Smooth muscle cell (in vitro differentiated cells): ENCODE results near the gene SCYL1. TPM values are rescaled to one million over a fixed set of nuclear protein-coding genes. Genes with fewer than 3 reads are reported as not detected.
A peak's percentile ranks its signal among the peaks of the same experiment; 100 is the strongest.

Source experiments
- DNase-seq: peaks from one replicate; lab custom pipeline; 2025; ENCODE audit not compliant: unreplicated experiment; lab: John Stamatoyannopoulos, UW
- H2AFZ ChIP-seq: fragments of 200-600 bp; sonication (generic); 2 replicates; pipeline ENCODE4 v1.6.0; 2016; ENCODE audit warnings: antibody characterized with exemption, low read depth, mild to moderate bottlenecking
- H3F3A ChIP-seq: fragments of 200-600 bp; sonication (generic); 2 replicates; pipeline ENCODE4 v1.6.0; 2017; ENCODE audit warnings: antibody characterized with exemption, low read depth
- H3K27ac ChIP-seq: fragments of 200-600 bp; sonication (generic); 2 replicates; pipeline ENCODE4 v1.5.1; 2016; ENCODE audit warnings: low read depth, mild to moderate bottlenecking
- H3K27me3 ChIP-seq: fragments of 200-600 bp; sonication (generic); 2 replicates; pipeline ENCODE4 v1.6.1; 2016; ENCODE audit warnings: low read depth, mild to moderate bottlenecking
- H3K36me3 ChIP-seq: fragments of 200-600 bp; sonication (generic); 2 replicates; pipeline ENCODE4 v1.5.1; 2016; ENCODE audit warnings: low read depth
- H3K4me1 ChIP-seq: fragments of 200-600 bp; sonication (generic); 2 replicates; pipeline ENCODE4 v1.5.1; 2016; ENCODE audit warnings: low read depth
- H3K4me2 ChIP-seq: fragments of 200-600 bp; sonication (generic); 2 replicates; pipeline ENCODE4 v1.6.0; 2016; ENCODE audit warnings: mild to moderate bottlenecking
- H3K4me3 ChIP-seq: fragments of 200-600 bp; sonication (generic); 2 replicates; pipeline ENCODE4 v1.5.1; 2016; ENCODE audit warnings: mild to moderate bottlenecking
- H3K79me2 ChIP-seq: fragments of 200-600 bp; sonication (generic); 2 replicates; pipeline ENCODE4 v1.6.0; 2016; ENCODE audit warnings: low read depth, mild to moderate bottlenecking
- H3K9ac ChIP-seq: fragments of 200-600 bp; sonication (generic); 2 replicates; pipeline ENCODE4 v1.6.0; 2016; ENCODE audit warnings: low read depth
- H3K9me3 ChIP-seq: fragments of 200-600 bp; sonication (generic); replicated peaks from 2 replicates; pipeline ENCODE4 v1.5.1; 2016; ENCODE audit warnings: low read depth
- H4K20me1 ChIP-seq: fragments of 200-600 bp; sonication (generic); 2 replicates; pipeline ENCODE4 v1.6.0; 2016; ENCODE audit warnings: low read depth
- CTCF ChIP-seq: fragments of 200-600 bp; sonication (generic); IDR thresholded peaks from 2 replicates; pipeline ENCODE4 v1.5.1; 2017; ENCODE audit warnings: borderline replicate concordance, mild to moderate bottlenecking, antibody characterized with exemption; ENCODE audit not compliant: insufficient read depth, poor library complexity, severe bottlenecking
- WGBS: methylation state at CpG from one replicate; pipeline ENCODE4 v1.1.7; 2016; ENCODE audit warnings: low lambda C conversion rate; 5-methylcytosine and 5-hydroxymethylcytosine counted together
- polyA plus RNA-seq: library from polyadenylated mRNA; unstranded; fragments of >200 nt; fragmentation: Nextera tagmentation; extraction: Ambion mirVana; gene quantifications from 2 replicates; pipeline ENCODE4 v1.2.1, GENCODE V29; 2016
- total RNA-seq: library from RNA; depleted of rRNA; stranded (reverse); fragments of >200 nt; gene quantifications from 2 replicates; pipeline ENCODE4 v1.2.3, GENCODE V29; 2014

SCYL1 gene
- total and polyA plus RNA-seq, 2 experiments from 2014 or later, result 66.6 to 123 TPM

DNA sequence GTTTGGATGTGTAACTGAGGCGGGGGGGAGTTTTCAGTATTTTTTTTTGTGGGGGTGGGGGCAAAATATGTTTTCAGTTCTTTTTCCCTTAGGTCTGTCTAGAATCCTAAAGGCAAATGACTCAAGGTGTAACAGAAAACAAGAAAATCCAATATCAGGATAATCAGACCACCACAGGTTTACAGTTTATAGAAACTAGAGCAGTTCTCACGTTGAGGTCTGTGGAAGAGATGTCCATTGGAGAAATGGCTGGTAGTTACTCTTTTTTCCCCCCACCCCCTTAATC lies 23.8 kb upstream of the SCYL1 start:
- peak overlapping the region; percentile 97 for H3K27ac ChIP-seq
- H4K20me1 ChIP-seq, result peaks cover 72% of the 10 kb centered on the region
- H3K9me3 ChIP-seq, result no peaks in the 10 kb centered on the region
- no peak for TF ChIP-seq CTCF
- H3K27me3 ChIP-seq, result no peaks in the 10 kb centered on the region
- no peak for DNase-seq
- peaks cover 44% of the 10 kb centered on the region for H3K36me3 ChIP-seq
- peaks cover 14% of the 10 kb centered on the region for H3K4me1 ChIP-seq
- H3K79me2 ChIP-seq, result peaks cover 88% of the 10 kb centered on the region
- 0% methylated on average over 2 of the region's 2 CpGs for whole genome bisulfite sequencing
- H2AFZ ChIP-seq, result no peak overlapping the region
- H3K4me3 ChIP-seq, result peak overlapping the region; percentile 80
- H3F3A ChIP-seq, result peaks cover 73% of the 10 kb centered on the region
- H3K4me2 ChIP-seq, result peak overlapping the region; percentile 94
- H3K9ac ChIP-seq, result peak overlapping the region; percentile 100

DNA sequence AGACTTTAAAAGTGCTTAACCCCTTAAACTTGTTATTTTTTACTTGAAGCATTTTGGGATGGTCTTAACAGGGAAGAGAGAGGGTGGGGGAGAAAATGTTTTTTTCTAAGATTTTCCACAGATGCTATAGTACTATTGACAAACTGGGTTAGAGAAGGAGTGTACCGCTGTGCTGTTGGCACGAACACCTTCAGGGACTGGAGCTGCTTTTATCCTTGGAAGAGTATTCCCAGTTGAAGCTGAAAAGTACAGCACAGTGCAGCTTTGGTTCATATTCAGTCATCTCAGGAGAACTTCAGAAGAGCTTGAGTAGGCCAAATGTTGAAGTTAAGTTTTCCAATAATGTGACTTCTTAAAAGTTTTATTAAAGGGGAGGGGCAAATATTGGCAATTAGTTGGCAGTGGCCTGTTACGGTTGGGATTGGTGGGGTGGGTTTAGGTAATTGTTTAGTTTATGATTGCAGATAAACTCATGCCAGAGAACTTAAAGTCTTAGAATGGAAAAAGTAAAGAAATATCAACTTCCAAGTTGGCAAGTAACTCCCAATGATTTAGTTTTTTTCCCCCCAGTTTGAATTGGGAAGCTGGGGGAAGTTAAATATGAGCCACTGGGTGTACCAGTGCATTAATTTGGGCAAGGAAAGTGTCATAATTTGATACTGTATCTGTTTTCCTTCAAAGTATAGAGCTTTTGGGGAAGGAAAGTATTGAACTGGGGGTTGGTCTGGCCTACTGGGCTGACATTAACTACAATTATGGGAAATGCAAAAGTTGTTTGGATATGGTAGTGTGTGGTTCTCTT lies 23.2 kb upstream of the SCYL1 start:
- H4K20me1 ChIP-seq, result peaks cover 77% of the 10 kb centered on the region
- no peaks in the 10 kb centered on the region for H3K9me3 ChIP-seq
- peaks cover 44% of the 10 kb centered on the region for H3K36me3 ChIP-seq
- 0% methylated on average over 3 of the region's 3 CpGs for WGBS
- peaks cover 8% of the 10 kb centered on the region for H3K4me1 ChIP-seq
- peak overlapping the region; percentile 97 for H3K27ac ChIP-seq
- peak overlapping the region; percentile 100 for H3K9ac ChIP-seq
- H3F3A ChIP-seq, result peaks cover 78% of the 10 kb centered on the region
- H3K4me2 ChIP-seq, result peak overlapping the region; percentile 94
- no peak overlapping the region for H2AFZ ChIP-seq
- H3K27me3 ChIP-seq, result no peaks in the 10 kb centered on the region
- DNase-seq, result no peak
- H3K4me3 ChIP-seq, result peak overlapping the region; percentile 80
- TF ChIP-seq CTCF, result no peak
- peaks cover 86% of the 10 kb centered on the region for H3K79me2 ChIP-seq

- Histone ChIP-seq H3F3A (peaks cover 84% of the 10 kb centered on the region), H3K9ac (peak overlapping the region; percentile 100), H3K36me3 (peaks cover 44% of the 10 kb centered on the region), H2AFZ (no peak overlapping the region), H3K4me1 (peaks cover 3% of the 10 kb centered on the region), H3K9me3 (no peaks in the 10 kb centered on the region), H4K20me1 (peaks cover 82% of the 10 kb centered on the region), H3K4me2 (peak overlapping the region; percentile 94), H3K27ac (peak overlapping the region; percentile 97), H3K27me3 (no peaks in the 10 kb centered on the region), H3K4me3 (peak overlapping the region; percentile 80), H3K79me2 (peaks cover 84% of the 10 kb centered on the region)
- no peak for TF ChIP-seq CTCF
- DNase-seq, result no peak
Measured at GRCh38 chr11:65502274-65502554, 22.7 kb upstream of the SCYL1 start.
